HepG2 (cell line): ENCODE measurements around the gene FBXW8. TPM values are rescaled to one million over a fixed set of nuclear protein-coding genes. Genes with fewer than 3 reads are reported as not detected.

Experiments
- ATAC-seq: fragments of 200-7000 bp; cut with Tn5 transposase; 3 replicates; pipeline ENCODE4 v1.9.1; 2020; ENCODE audit warnings: mild to moderate bottlenecking, moderate library complexity
- BruUV-seq: library from RNA; stranded (reverse); fragments of 400-500 nt; replicated peaks from 2 replicates; lab custom pipeline; 2021; lab: Mats Ljungman, UMichigan
- CTCF ChIA-PET: fragments of 300-600 bp; formaldehyde crosslinking; extraction: SDS; loops from one replicate; lab custom pipeline; 2021; ENCODE audit warnings: low total read pairs, inconsistent platforms, low intra/inter-chr PET ratio; lab: Yijun Ruan, JAX
- POLR2A ChIA-PET: fragments of 350-600 bp; sonication (Branson Sonifier 250); formaldehyde crosslinking; loops from one replicate; lab custom pipeline; 2020; ENCODE audit warnings: antibody characterized with exemption, inconsistent platforms; lab: Yijun Ruan, JAX
- DNase-seq: peaks from one replicate; pipeline ENCODE4 v3.0.0-alpha.2; 2015; ENCODE audit warnings: low spot score
- FAIRE-seq: peaks from 3 replicates; lab custom pipeline; 2011; peaks lifted over from hg19 to GRCh38; lab: Jason Lieb, UNC
- H2AFZ ChIP-seq: one replicate; pipeline ENCODE4 v1.6.1; 2011; ENCODE audit warnings: low read length, inconsistent platforms
- H3K27ac ChIP-seq: fragments of 300-600 bp; 3 replicates; pipeline ENCODE4 v1.8.0; 2011; ENCODE audit warnings: mixed run types, mild to moderate bottlenecking, mixed read lengths, low read length, inconsistent platforms; ENCODE audit not compliant: insufficient read depth; ENCODE audit errors: extremely low read length
- H3K27me3 ChIP-seq, 2 experiments: fragments of 200-600 bp in 1 of 2; 2 replicates in 1 of 2; 3 replicates in 1 of 2; pipeline versions ENCODE4 v1.6.0 to v1.8.0; 2011; ENCODE audit warnings: low read length in 2 of 2, mild to moderate bottlenecking in 2 of 2, moderate library complexity in 2 of 2, inconsistent platforms in 1 of 2; ENCODE audit not compliant: insufficient read depth in 2 of 2, control insufficient read depth in 1 of 2
- H3K36me3 ChIP-seq, 2 experiments: fragments of 200-600 bp in 1 of 2; replicated peaks in 1 of 2; 2 replicates in 1 of 2; 3 replicates in 1 of 2; pipeline versions ENCODE4 v1.5.1 to v1.8.0; 2011; ENCODE audit warnings: low read length in 2 of 2, inconsistent platforms in 1 of 2; ENCODE audit not compliant: insufficient read depth in 2 of 2, control insufficient read depth in 1 of 2
- H3K4me1 ChIP-seq: 2 replicates; pipeline ENCODE4 v1.5.1; 2012; ENCODE audit warnings: low read length, inconsistent platforms; ENCODE audit not compliant: insufficient read depth
- H3K4me2 ChIP-seq: 2 replicates; pipeline ENCODE4 v1.6.0; 2011; ENCODE audit warnings: low read depth, low read length, inconsistent platforms
- H3K4me3 ChIP-seq, 3 experiments: fragments of 200-600 bp in 1 of 3; sonication (generic), shearing (Covaris generic) in 1 of 3; replicated peaks in 1 of 3; 2 replicates each; pipeline ENCODE4 v1.5.1; 2011 to 2016; ENCODE audit warnings: low read length in 3 of 3, inconsistent platforms in 2 of 3, low read depth in 2 of 3, mild to moderate bottlenecking in 2 of 3, control low read depth in 1 of 3, mixed read lengths in 1 of 3; ENCODE audit not compliant: insufficient read depth in 1 of 3
- H3K79me2 ChIP-seq: one replicate; pipeline ENCODE4 v1.6.1; 2011; ENCODE audit warnings: low read length, inconsistent platforms; ENCODE audit not compliant: insufficient read depth
- H3K9ac ChIP-seq: 2 replicates; pipeline ENCODE4 v1.6.0; 2011; ENCODE audit warnings: mild to moderate bottlenecking, low read depth, low read length, inconsistent platforms; ENCODE audit not compliant: insufficient read depth
- H3K9me3 ChIP-seq: 2 replicates; pipeline ENCODE4 v1.5.1; 2012; ENCODE audit warnings: mild to moderate bottlenecking, low read length
- H4K20me1 ChIP-seq: 2 replicates; pipeline ENCODE4 v1.6.0; 2011; ENCODE audit warnings: inconsistent platforms, mild to moderate bottlenecking, low read length, moderate library complexity; ENCODE audit not compliant: insufficient read depth
- CAMTA2 ChIP-seq: sonication (generic); formaldehyde crosslinking; IDR thresholded peaks from 2 replicates; pipeline ENCODE4 v1.4.0; 2020; ENCODE audit warnings: mild to moderate bottlenecking, missing genetic modification reagents, borderline replicate concordance
- FOSL2 ChIP-seq: sonication (generic); formaldehyde crosslinking; IDR thresholded peaks from 2 replicates; pipeline ENCODE4 v1.4.0; 2020; ENCODE audit warnings: missing genetic modification reagents
- MNT ChIP-seq: fragments of 450-650 bp; IDR thresholded peaks from 2 replicates; pipeline ENCODE4 v1.6.1; 2016
- RARA ChIP-seq: IDR thresholded peaks from 2 replicates; pipeline ENCODE4 v1.6.1; 2016; ENCODE audit warnings: missing genetic modification reagents, missing compliant biosample characterization
- RBM22 ChIP-seq: fragments of 200-400 bp; formaldehyde crosslinking; optimal IDR thresholded peaks from 2 replicates; pipeline ENCODE3; 2017; ENCODE audit warnings: mild to moderate bottlenecking, low read length, moderate library complexity
- SIX1 ChIP-seq: sonication (generic); formaldehyde crosslinking; IDR thresholded peaks from 2 replicates; pipeline ENCODE4 v1.4.0; 2020; ENCODE audit warnings: missing genetic modification reagents, borderline replicate concordance
- TCF7 ChIP-seq: sonication (generic); IDR thresholded peaks from 2 replicates; pipeline ENCODE4 v1.6.1; 2016; ENCODE audit warnings: antibody characterized with exemption, low read depth
- ZMYM3 ChIP-seq: sonication (generic); formaldehyde crosslinking; IDR thresholded peaks from 2 replicates; pipeline ENCODE4 v1.5.1; 2020; ENCODE audit warnings: mild to moderate bottlenecking, missing genetic modification reagents
- ZNF484 ChIP-seq: sonication (generic); formaldehyde crosslinking; IDR thresholded peaks from 2 replicates; pipeline ENCODE4 v1.5.1; 2020; ENCODE audit warnings: mild to moderate bottlenecking, low read depth, missing genetic modification reagents, borderline replicate concordance
- ZNF547 ChIP-seq: sonication (generic); formaldehyde crosslinking; IDR thresholded peaks from 2 replicates; pipeline ENCODE4 v1.5.1; 2020; ENCODE audit warnings: mild to moderate bottlenecking, missing genetic modification reagents
- ZNF629 ChIP-seq: sonication (generic); formaldehyde crosslinking; conservative IDR thresholded peaks from 2 replicates; pipeline ENCODE4 v1.5.0; 2020; ENCODE audit warnings: missing genetic modification reagents
- ZSCAN5A ChIP-seq: sonication (generic); formaldehyde crosslinking; IDR thresholded peaks from 2 replicates; pipeline ENCODE4 v1.8.0; 2022; ENCODE audit warnings: mild to moderate bottlenecking, missing genetic modification reagents, borderline replicate concordance
- WGBS: methylation state at CpG from one replicate; pipeline ENCODE4 v1.1.6; 2017; ENCODE audit warnings: low lambda C conversion rate; 5-methylcytosine and 5-hydroxymethylcytosine counted together
- in situ Hi-C: cut with HindIII; loops from 2 replicates; pipeline ENCODE4 v1.10.0; 2017; ENCODE audit warnings: low pct_unique_long_range_greater_than_20kb; ENCODE audit not compliant: extremely low pct_ligation_motif_present
- intact Hi-C: fragments of 100-400 bp; cut with micrococcal nuclease; formaldehyde crosslinking; loops from one replicate; pipeline ENCODE4 v1.10.0; 2022; ENCODE audit not compliant: unreplicated experiment
- polyA plus RNA-seq, 8 experiments: library from polyadenylated mRNA; depleted of rRNA in 3 of 8; stranded (reverse) in 7 of 8; unstranded in 1 of 8; fragments of >200 nt; fragmentation: Illumina TruSeq in 4 of 8; extraction: Trizol in 4 of 8; gene quantifications; 2 replicates each; pipeline versions ENCODE4 v1.2.1 to v1.2.3, GENCODE V29; 2011 to 2016; ENCODE audit warnings: low read depth in 4 of 8, missing spikeins in 1 of 8, mixed read lengths in 1 of 8; ENCODE audit not compliant: insufficient read depth in 1 of 8
- total RNA-seq, 5 experiments: library from RNA; depleted of rRNA; stranded (reverse); fragments of >200 nt; fragmentation: Illumina TruSeq; extraction: Trizol; gene quantifications; 2 replicates each; pipeline ENCODE4 v1.2.3, GENCODE V29; 2016; ENCODE audit warnings: low read depth in 1 of 5

The FBXW8 gene
- total and polyA plus RNA-seq, 2 of the 13 experiments (the other 11 are each of a cell fraction or from before 2014, with no cell fraction given): 5.1 to 5.9 TPM

- peaks cover 26% of the 10 kb centered on the region for H3K4me1 ChIP-seq
- no peak overlapping the region for H3K9ac ChIP-seq
- FAIRE-seq (no peak), ATAC-seq (no peak), DNase-seq (no peak)
- no peaks in the 10 kb centered on the region for H3K9me3 ChIP-seq
- ChIA-PET CTCF (no interaction called here), POLR2A (no interaction called here)
- TF ChIP-seq ZNF484: no peak
- TF ChIP-seq ZNF547 (CRISPR knock-in tag): no peak
- TF ChIP-seq FOSL2 (CRISPR knock-in tag): no peak
- no peak for TF ChIP-seq SIX1 (CRISPR knock-in tag)
- TF ChIP-seq RARA (CRISPR knock-in tag): no peak
- TF ChIP-seq CAMTA2: no peak
- no peak for TF ChIP-seq TCF7
- H3K4me3 ChIP-seq: no peak overlapping the region
- intact Hi-C loops: no loop called here
- no TSS peak for BruUV-seq
- no peak overlapping the region for H3K27ac ChIP-seq
- H2AFZ ChIP-seq: no peak overlapping the region
- in situ Hi-C loops: no loop called here
- H3K36me3 ChIP-seq: peaks cover 29 to 82% of the 10 kb centered on the region in 2 experiments
- H3K4me2 ChIP-seq: no peak overlapping the region
- H4K20me1 ChIP-seq: peaks cover 7% of the 10 kb centered on the region; the same call in 1 of the 2 replicates
- WGBS: 95% methylated on average over 8 of the region's 8 CpGs
- peaks cover 19% of the 10 kb centered on the region for H3K79me2 ChIP-seq
- H3K27me3 ChIP-seq: no peaks in the 10 kb centered on the region
Measured at GRCh38 chr12:117060929-117061305, 150.2 kb downstream of the FBXW8 start.

GRCh38 chr12:117061555-117062079 is 150.9 kb downstream of the FBXW8 start:
- no peak overlapping the region for H3K9ac ChIP-seq
- H3K9me3 ChIP-seq: no peaks in the 10 kb centered on the region
- H3K27ac ChIP-seq: no peak overlapping the region
- H3K27me3 ChIP-seq: no peaks in the 10 kb centered on the region
- BruUV-seq: no TSS peak
- H3K4me1 ChIP-seq: peaks cover 26% of the 10 kb centered on the region
- peaks cover 29 to 80% of the 10 kb centered on the region in 2 experiments for H3K36me3 ChIP-seq
- H3K4me2 ChIP-seq: no peak overlapping the region
- TF ChIP-seq ZNF629 (peak; percentile 90), ZMYM3 (0 out of 2 replicates have a peak, but pooled peaks have one; percentile 16), RBM22 (peak; percentile 21), MNT (peak; percentile 59; the same call in 1 of the 2 replicates), ZSCAN5A (CRISPR knock-in tag) (no peak)
- FAIRE-seq (no peak), DNase-seq (no peak), ATAC-seq (no peak)
- in situ Hi-C loops: no loop called here
- H3K79me2 ChIP-seq: peaks cover 19% of the 10 kb centered on the region
- no peak overlapping the region for H3K4me3 ChIP-seq
- 98% methylated on average over 4 of the region's 4 CpGs for WGBS
- H2AFZ ChIP-seq: no peak overlapping the region
- ChIA-PET POLR2A (no interaction called here), CTCF (no interaction called here)
- intact Hi-C loops: no loop called here
- H4K20me1 ChIP-seq: peaks cover 7% of the 10 kb centered on the region; the same call in 1 of the 2 replicates
